Progenitor cell of endocrine pancreas (in vitro differentiated cells): ENCODE results near the gene OVOL1. TPM values are rescaled to one million over a fixed set of nuclear protein-coding genes. Genes with fewer than 3 reads are reported as not detected.

Source experiments
- DNase-seq: peaks from one replicate; pipeline ENCODE4 v3.0.0; 2021; ENCODE audit warnings: low spot score; ENCODE audit not compliant: unreplicated experiment
- H3K27ac Mint-ChIP-seq: 2 replicates; pipeline ENCODE4 v1.8.0; 2021; ENCODE audit warnings: mild to moderate bottlenecking, moderate library complexity, mixed read lengths
- H3K27me3 Mint-ChIP-seq: 2 replicates; pipeline ENCODE4 v1.8.0; 2021; ENCODE audit warnings: mixed read lengths
- H3K36me3 Mint-ChIP-seq: 2 replicates; pipeline ENCODE4 v1.8.0; 2022; ENCODE audit warnings: mixed read lengths; ENCODE audit not compliant: insufficient read depth
- H3K4me1 Mint-ChIP-seq: 2 replicates; pipeline ENCODE4 v1.8.0; 2021; ENCODE audit warnings: low read depth, mixed read lengths
- H3K4me3 Mint-ChIP-seq: 2 replicates; pipeline ENCODE4 v1.8.0; 2021; ENCODE audit warnings: low read depth, mild to moderate bottlenecking, moderate library complexity, mixed read lengths
- H3K9me3 Mint-ChIP-seq: 2 replicates; pipeline ENCODE4 v1.8.0; 2021; ENCODE audit warnings: low read depth, mixed read lengths
- CTCF ChIP-seq: fragments of 200-600 bp; sonication (generic); IDR thresholded peaks from one replicate; pipeline ENCODE4 v1.5.0; 2021; ENCODE audit warnings: antibody characterized with exemption, mild to moderate bottlenecking; ENCODE audit not compliant: unreplicated experiment
- total RNA-seq: library from RNA; stranded (reverse); gene quantifications from 2 replicates; pipeline ENCODE4 v1.2.1, GENCODE V29; 2021

OVOL1 gene
- total RNA-seq, 1 donor from 2014 or later = 12.7 TPM

- Mint-ChIP-seq H3K27me3 (no peaks in the 10 kb centered on the region), H3K4me3 (no peak overlapping the region), H3K4me1 (peaks cover 8% of the 10 kb centered on the region), H3K27ac (no peak overlapping the region), H3K36me3 (no peaks in the 10 kb centered on the region), H3K9me3 (no peaks in the 10 kb centered on the region)
- TF ChIP-seq CTCF = no peak
- DNase-seq = no peak
These were observed 12.1 kb upstream of the OVOL1 start for GRCh38 chr11:65774525-65775306.

GRCh38 chr11:65776196-65776595, 10.7 kb upstream of the OVOL1 start:
- Mint-ChIP-seq H3K36me3 (no peaks in the 10 kb centered on the region), H3K4me3 (no peak overlapping the region), H3K9me3 (no peaks in the 10 kb centered on the region), H3K27ac (no peak overlapping the region), H3K27me3 (no peaks in the 10 kb centered on the region), H3K4me1 (peaks cover 8% of the 10 kb centered on the region)
- TF ChIP-seq CTCF = no peak
- no peak for DNase-seq

- Mint-ChIP-seq H3K4me3 (no peak overlapping the region), H3K9me3 (no peaks in the 10 kb centered on the region), H3K4me1 (peaks cover 3% of the 10 kb centered on the region), H3K36me3 (no peaks in the 10 kb centered on the region), H3K27me3 (no peaks in the 10 kb centered on the region), H3K27ac (peak overlapping the region; percentile 69)
- DNase-seq = no peak
- no peak for TF ChIP-seq CTCF
These were observed 10.1 kb upstream of the OVOL1 start for GRCh38 chr11:65776710-65777141.

GRCh38 chr11:65777241-65777640, 9.6 kb upstream of the OVOL1 start:
- DNase-seq = no peak
- TF ChIP-seq CTCF = no peak
- no peak overlapping the region for H3K27ac Mint-ChIP-seq
- no peaks in the 10 kb centered on the region for H3K9me3 Mint-ChIP-seq
- H3K4me1 Mint-ChIP-seq = peaks cover 2% of the 10 kb centered on the region
- H3K36me3 Mint-ChIP-seq = no peaks in the 10 kb centered on the region
- H3K4me3 Mint-ChIP-seq = no peak overlapping the region
- no peaks in the 10 kb centered on the region for H3K27me3 Mint-ChIP-seq

GRCh38 chr11:65777821-65778361, 9.0 kb upstream of the OVOL1 start:
- H3K27ac Mint-ChIP-seq = no peak overlapping the region

More at GRCh38 chr11:65777821-65778361, 9.0 kb upstream of the OVOL1 start:
- no peaks in the 10 kb centered on the region for H3K9me3 Mint-ChIP-seq
- peaks cover 2% of the 10 kb centered on the region for H3K27me3 Mint-ChIP-seq
- no peaks in the 10 kb centered on the region for H3K36me3 Mint-ChIP-seq
- H3K4me1 Mint-ChIP-seq = peaks cover 2% of the 10 kb centered on the region
- DNase-seq = no peak
- no peak overlapping the region for H3K4me3 Mint-ChIP-seq
- TF ChIP-seq CTCF = no peak
